Chondrocyte (in vitro differentiated cells): Measurements from ENCODE around the gene GPAT3. TPM values are rescaled to one million over a fixed set of nuclear protein-coding genes. Genes with fewer than 3 reads are reported as not detected.
"Not testable (repeated sequence)": the region's sequence is repeated elsewhere in the genome, so short reads cannot be mapped to it uniquely, and the experiment has no call there.

ENCODE experiments used
- DNase-seq: peaks from one replicate; pipeline ENCODE4 v3.0.0; 2021; ENCODE audit warnings: mixed read lengths, low spot score
- H3K27ac Mint-ChIP-seq: one replicate; pipeline ENCODE4 v1.8.0; 2021; ENCODE audit warnings: mild to moderate bottlenecking, moderate library complexity, mixed read lengths; ENCODE audit not compliant: unreplicated experiment
- H3K27me3 Mint-ChIP-seq: 2 replicates; pipeline ENCODE4 v1.8.0; 2021; ENCODE audit warnings: low read depth, mixed read lengths
- H3K36me3 Mint-ChIP-seq: 2 replicates; pipeline ENCODE4 v1.8.0; 2021; ENCODE audit warnings: low read depth, mixed read lengths
- H3K4me1 Mint-ChIP-seq: 2 replicates; pipeline ENCODE4 v1.8.0; 2021; ENCODE audit warnings: low read depth, mild to moderate bottlenecking, mixed read lengths
- H3K4me3 Mint-ChIP-seq: one replicate; pipeline ENCODE4 v1.8.0; 2021; ENCODE audit warnings: mild to moderate bottlenecking, moderate library complexity, mixed read lengths; ENCODE audit not compliant: unreplicated experiment
- H3K9me3 Mint-ChIP-seq: 2 replicates; pipeline ENCODE4 v1.8.0; 2021; ENCODE audit warnings: low read depth, mixed read lengths
- long read RNA-seq: library from polyadenylated mRNA; stranded (forward); transcript quantifications from one replicate; pipeline ENCODE4 v2.0.0, GENCODE V29; 2021
- total RNA-seq: library from RNA; stranded (reverse); gene quantifications from 3 replicates; pipeline ENCODE4 v1.2.1, GENCODE V29; 2021
- TF ChIP-seq, protein P1 (sequence below): fragments of 200-600 bp; sonication (generic); IDR thresholded peaks from 2 replicates; pipeline ENCODE4 v1.5.0; 2021; ENCODE audit warnings: antibody characterized with exemption, mild to moderate bottlenecking, moderate library complexity

Gene GPAT3
- 0.07 to 0.17 TPM (median 0.15 TPM) in 3 replicates for total RNA-seq
- long read RNA-seq = 0 reads

DNA sequence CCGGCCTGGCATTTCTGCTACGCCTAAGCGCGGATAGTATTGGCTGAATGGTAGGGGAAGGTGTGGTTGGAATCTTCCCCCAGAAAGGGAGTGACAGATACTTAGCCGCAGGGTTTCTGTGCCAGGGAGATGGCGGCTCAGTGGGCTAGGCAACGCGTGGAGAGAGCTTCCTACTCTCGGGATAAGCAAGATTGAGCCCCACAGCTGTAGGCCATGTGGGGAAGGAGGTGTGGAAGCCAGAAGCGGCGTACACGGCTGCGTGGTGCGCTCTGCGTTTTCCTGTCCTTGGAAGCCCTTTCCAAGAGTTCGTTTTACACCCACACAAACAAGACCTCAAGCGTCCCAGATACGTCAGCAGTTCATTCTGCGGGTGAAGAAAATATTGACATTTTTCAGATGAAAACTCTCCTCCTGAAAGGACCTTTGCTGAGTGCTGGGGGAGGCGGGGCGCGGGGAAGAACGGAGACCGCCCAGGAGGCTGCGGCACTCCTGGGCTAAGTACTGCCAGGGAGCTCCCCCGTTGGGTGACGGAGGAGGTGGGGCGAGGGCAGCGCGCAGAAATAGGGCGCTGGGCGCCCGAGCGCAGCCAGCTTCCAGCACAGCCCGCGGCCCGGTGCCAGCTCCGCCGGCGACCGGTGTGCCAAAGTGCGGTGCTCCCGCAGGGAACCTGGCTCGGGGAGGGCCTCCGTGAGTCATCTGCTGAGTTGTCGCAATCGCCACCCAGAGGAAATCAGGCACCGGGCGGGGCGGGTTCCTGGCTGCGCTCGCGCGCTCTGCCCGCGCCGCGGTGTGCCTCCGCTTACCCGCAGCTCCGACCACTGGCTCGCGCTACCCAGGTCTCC lies at the start of gene GPAT3:
TSS of gene GPAT3 (plus strand) at position 589 of the 842 bp plus-strand sequence. CDS start 515 bp downstream, outside the sequence.
- H3K4me1 Mint-ChIP-seq = peaks cover 15% of the 10 kb centered on the region
- H3K4me3 Mint-ChIP-seq = peak within 1 kb of the TSS; percentile 80
- no peaks in the 10 kb centered on the region for H3K36me3 Mint-ChIP-seq
- no peak within 1 kb of the TSS for H3K27ac Mint-ChIP-seq
- H3K9me3 Mint-ChIP-seq = no peaks in the 10 kb centered on the region
- peaks cover 42% of the 10 kb centered on the region for H3K27me3 Mint-ChIP-seq
- no peak for DNase-seq
- TF ChIP-seq, protein P1, sequence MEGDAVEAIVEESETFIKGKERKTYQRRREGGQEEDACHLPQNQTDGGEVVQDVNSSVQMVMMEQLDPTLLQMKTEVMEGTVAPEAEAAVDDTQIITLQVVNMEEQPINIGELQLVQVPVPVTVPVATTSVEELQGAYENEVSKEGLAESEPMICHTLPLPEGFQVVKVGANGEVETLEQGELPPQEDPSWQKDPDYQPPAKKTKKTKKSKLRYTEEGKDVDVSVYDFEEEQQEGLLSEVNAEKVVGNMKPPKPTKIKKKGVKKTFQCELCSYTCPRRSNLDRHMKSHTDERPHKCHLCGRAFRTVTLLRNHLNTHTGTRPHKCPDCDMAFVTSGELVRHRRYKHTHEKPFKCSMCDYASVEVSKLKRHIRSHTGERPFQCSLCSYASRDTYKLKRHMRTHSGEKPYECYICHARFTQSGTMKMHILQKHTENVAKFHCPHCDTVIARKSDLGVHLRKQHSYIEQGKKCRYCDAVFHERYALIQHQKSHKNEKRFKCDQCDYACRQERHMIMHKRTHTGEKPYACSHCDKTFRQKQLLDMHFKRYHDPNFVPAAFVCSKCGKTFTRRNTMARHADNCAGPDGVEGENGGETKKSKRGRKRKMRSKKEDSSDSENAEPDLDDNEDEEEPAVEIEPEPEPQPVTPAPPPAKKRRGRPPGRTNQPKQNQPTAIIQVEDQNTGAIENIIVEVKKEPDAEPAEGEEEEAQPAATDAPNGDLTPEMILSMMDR = no peak

DNA sequence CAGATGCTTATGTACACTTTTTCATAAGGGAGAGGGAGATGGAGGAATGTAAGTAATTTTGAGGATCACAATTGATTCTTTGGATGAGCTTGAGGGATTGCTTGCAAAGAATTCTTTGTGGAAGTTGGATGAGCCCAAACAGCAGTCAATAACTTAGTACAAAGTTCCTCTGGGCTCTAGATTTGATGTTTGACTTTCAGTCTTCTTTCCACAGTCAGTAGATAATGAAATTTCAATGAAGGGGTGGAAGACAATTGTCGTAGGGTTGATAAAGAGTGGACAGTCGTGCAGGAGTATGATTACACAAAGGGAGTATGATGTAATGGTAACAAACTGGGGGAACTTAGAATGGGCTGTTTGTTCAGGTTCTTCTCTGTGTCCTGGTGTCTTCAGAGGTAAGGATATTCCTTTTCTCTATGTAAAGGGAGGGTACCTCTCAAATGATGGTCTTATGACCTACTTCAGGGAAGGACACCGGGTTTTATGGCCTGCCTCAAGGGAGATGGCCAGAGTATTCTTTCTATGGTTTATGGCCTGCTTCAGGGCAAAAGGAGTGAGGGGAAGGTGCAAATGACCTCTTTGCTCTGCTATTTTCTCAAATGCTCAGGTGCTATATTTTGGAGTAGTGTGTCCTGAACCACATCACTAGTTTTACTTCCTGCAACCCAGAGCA lies 49.3 kb upstream of the GPAT3 start:
- H3K4me3 Mint-ChIP-seq = no peak overlapping the region
- no peaks in the 10 kb centered on the region for H3K9me3 Mint-ChIP-seq
- TF ChIP-seq, protein P1 = no peak
- no peaks in the 10 kb centered on the region for H3K36me3 Mint-ChIP-seq
- peaks cover 13% of the 10 kb centered on the region for H3K4me1 Mint-ChIP-seq
- peaks cover 3% of the 10 kb centered on the region for H3K27me3 Mint-ChIP-seq
- DNase-seq = no peak
- H3K27ac Mint-ChIP-seq = no peak overlapping the region

DNA sequence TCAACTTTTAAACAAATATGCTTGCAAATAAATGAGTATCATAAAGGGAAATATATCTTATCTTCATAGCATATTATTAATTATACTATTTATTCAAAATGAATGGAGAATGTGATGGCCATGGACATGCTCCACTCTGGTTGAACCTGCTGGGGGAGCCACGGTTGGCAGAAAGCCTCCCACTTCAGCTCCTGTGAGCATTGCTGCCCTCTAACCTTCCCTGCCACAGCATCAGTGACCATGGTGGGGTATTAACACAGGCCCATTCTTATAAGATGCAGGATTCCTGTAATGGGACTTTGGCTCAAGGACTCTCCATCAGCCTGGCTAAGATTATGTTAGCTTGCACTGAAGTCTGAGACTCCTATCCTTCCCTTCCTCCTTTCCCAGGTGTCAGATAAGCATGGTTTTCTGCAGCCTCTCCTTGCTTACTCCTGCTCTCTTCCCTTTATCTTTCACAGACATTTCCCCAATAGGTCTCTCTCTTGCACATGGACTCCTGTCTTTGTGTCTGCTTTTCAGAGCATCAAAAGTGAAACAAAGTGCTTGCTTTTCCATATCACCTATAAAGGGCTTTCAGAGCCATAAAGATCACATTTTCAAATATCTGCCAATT lies 46.1 kb upstream of the GPAT3 start:
- DNase-seq = no peak
- no peak overlapping the region for H3K27ac Mint-ChIP-seq
- TF ChIP-seq, protein P1 = no peak
- H3K36me3 Mint-ChIP-seq = no peaks in the 10 kb centered on the region
- peaks cover 6% of the 10 kb centered on the region for H3K4me1 Mint-ChIP-seq
- peaks cover 3% of the 10 kb centered on the region for H3K27me3 Mint-ChIP-seq
- no peak overlapping the region for H3K4me3 Mint-ChIP-seq
- H3K9me3 Mint-ChIP-seq = no peaks in the 10 kb centered on the region

DNA sequence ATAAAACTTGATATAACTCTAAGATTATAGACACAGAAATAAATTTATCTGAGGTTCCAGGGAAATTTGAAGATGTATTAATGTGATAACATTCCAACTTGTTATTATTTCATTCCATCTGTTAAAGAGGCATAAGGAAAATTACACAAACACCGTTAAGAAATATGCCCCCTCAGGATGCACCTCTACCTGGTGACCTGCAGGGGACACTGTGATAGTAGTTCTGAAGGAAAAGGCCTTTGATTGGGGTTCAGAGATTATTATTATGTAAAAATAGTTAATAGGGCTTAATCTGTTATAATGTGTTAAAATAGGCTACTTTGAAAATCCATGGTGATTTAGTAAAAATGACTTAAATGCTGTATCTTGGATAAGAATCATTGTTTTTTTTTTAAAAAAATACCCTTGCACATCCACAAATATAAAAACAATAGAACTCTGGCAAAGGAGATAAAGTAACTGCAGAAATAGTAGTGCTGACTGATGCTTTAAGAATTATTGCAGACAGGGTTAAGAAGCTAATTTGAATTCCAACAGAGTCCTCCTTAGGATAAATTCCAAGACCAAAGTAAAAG lies 44.9 kb upstream of the GPAT3 start:
- Mint-ChIP-seq H3K9me3 (no peaks in the 10 kb centered on the region), H3K36me3 (no peaks in the 10 kb centered on the region), H3K27me3 (peaks cover 3% of the 10 kb centered on the region), H3K4me1 (no peaks in the 10 kb centered on the region), H3K27ac (no peak overlapping the region), H3K4me3 (no peak overlapping the region)
- DNase-seq = no peak
- TF ChIP-seq, protein P1 = peak; percentile 85

DNA sequence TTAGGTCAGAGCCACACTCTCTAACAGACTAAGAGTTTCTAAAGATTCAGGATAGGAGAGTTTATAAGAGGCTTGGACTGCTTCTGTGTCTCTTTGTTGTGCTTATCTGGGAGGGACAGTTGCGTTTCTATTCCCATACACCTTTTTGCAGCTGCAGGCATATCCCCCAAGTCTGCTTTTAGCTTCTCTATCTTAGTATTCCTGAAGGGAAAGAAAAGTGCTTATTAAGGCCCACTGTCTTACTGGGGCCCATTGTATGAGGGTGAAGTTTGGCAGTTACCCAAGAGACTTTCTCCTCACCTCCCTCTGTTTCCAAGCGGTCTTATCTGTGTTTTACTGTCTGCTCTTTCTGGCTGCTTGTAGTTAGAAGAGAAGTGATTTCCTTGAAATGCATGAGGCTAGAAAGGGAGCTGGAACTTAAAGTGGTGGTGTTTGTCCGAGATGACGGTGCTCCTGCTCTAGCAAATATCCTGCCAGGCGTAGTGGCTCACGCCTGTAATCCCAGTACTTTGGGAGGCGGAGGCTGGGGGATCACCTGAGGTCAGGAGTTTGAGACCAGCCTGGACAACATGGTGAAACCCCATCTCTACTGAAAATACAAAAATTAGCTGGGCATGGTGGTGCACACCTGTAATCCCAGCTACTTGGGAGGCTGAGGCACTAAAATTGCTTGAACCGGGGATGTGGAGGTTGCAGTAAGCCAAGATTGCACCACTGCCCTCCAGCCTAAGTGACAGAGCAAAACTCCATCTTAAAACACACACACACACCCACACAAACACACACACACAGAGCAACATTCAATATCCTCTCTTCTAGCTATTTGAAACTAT lies 39.6 kb upstream of the GPAT3 start:
- not testable (repeated sequence) for H3K4me1 Mint-ChIP-seq, H3K9me3 Mint-ChIP-seq, H3K36me3 Mint-ChIP-seq, H3K27ac Mint-ChIP-seq, H3K4me3 Mint-ChIP-seq, H3K27me3 Mint-ChIP-seq, DNase-seq
